SK-MEL-5 (cell line): ENCODE measurements around the gene STRADA. TPM values are rescaled to one million over a fixed set of nuclear protein-coding genes. Genes with fewer than 3 reads are reported as not detected.

Source experiments
- DNase-seq: peaks from one replicate; pipeline ENCODE4 v3.0.0-alpha.2; 2016; ENCODE audit warnings: low read depth, low spot score
- in situ Hi-C: cut with HindIII; loops from 2 replicates; pipeline ENCODE4 v1.10.0; 2016; ENCODE audit warnings: low sequenced_read_pairs, high pct_unique_total_duplicates, low pct_unique_long_range_greater_than_20kb
- total RNA-seq: library from RNA; depleted of rRNA; stranded (reverse); fragments of >200 nt; shearing (Covaris generic); gene quantifications from 2 replicates; pipeline ENCODE4 v1.2.3, GENCODE V29; 2014

The STRADA gene
- total RNA-seq, 1 experiment from 2014 or later: 11.9 TPM

- peak; percentile 62 for DNase-seq
- in situ Hi-C loops: no loop called here
Observed at GRCh38 chr17:63696381-63696961, 45.1 kb downstream of the STRADA start.

GRCh38 chr17:63695889-63696288 is 45.7 kb downstream of the STRADA start:
- in situ Hi-C loops: no loop called here
- DNase-seq: no peak

- in situ Hi-C loops: no loop called here
- DNase-seq: no peak
Observed at GRCh38 chr17:63694950-63695773, 46.4 kb downstream of the STRADA start.

- in situ Hi-C loops: no loop called here
- no peak for DNase-seq
Observed at GRCh38 chr17:63694229-63694949, 47.2 kb downstream of the STRADA start.

GRCh38 chr17:63693411-63694113 is 48.0 kb downstream of the STRADA start:
- DNase-seq: no peak
- in situ Hi-C loops: no loop called here

- in situ Hi-C loops: no loop called here
- DNase-seq: no peak
Observed at GRCh38 chr17:63692195-63692816, 49.3 kb downstream of the STRADA start.

GRCh38 chr17:63689479-63689878 is 52.1 kb downstream of the STRADA start:
- DNase-seq: no peak
- in situ Hi-C loops: no loop called here

GRCh38 chr17:63688396-63689020 is 53.1 kb downstream of the STRADA start:
- DNase-seq: no peak
- in situ Hi-C loops: no loop called here

GRCh38 chr17:63686138-63686685 is 55.4 kb downstream of the STRADA start:
- in situ Hi-C loops: no loop called here
- no peak for DNase-seq

- in situ Hi-C loops: no loop called here
- no peak for DNase-seq
Observed at GRCh38 chr17:63685578-63685977, 56.0 kb downstream of the STRADA start.

GRCh38 chr17:63685041-63685440 is 56.6 kb downstream of the STRADA start:
- no peak for DNase-seq
- in situ Hi-C loops: no loop called here

- in situ Hi-C loops: no loop called here
- DNase-seq: peak; percentile 63
Observed at GRCh38 chr17:63682981-63683380, 58.6 kb downstream of the STRADA start.

- DNase-seq: no peak
- in situ Hi-C loops: no loop called here
Observed at GRCh38 chr17:63682441-63682840, 59.2 kb downstream of the STRADA start.

- peak; percentile 53 for DNase-seq
- in situ Hi-C loops: no loop called here
Observed at GRCh38 chr17:63681530-63681929, 60.1 kb downstream of the STRADA start.

GRCh38 chr17:63680700-63681099 is 60.9 kb downstream of the STRADA start:
- DNase-seq: no peak
- in situ Hi-C loops: no loop called here

GRCh38 chr17:63679214-63679613 is 62.4 kb downstream of the STRADA start:
- in situ Hi-C loops: no loop called here
- peak; percentile 29 for DNase-seq

- in situ Hi-C loops: no loop called here
Observed at GRCh38 chr17:63676584-63676983, 65.0 kb downstream of the STRADA start.

More at GRCh38 chr17:63676584-63676983, 65.0 kb downstream of the STRADA start:
- DNase-seq: no peak
